HG03039 (cell line): ENCODE data around the gene KLF1.
"Not testable (repeated sequence)": the region's sequence is repeated elsewhere in the genome, so short reads cannot be mapped to it uniquely, and the experiment has no call there.

Experiments used
- ATAC-seq: cut with Tn5 transposase; IDR thresholded peaks from one replicate; pipeline ENCODE4 v1.9.1; 2021; ENCODE audit warnings: mild to moderate bottlenecking, moderate library complexity; ENCODE audit not compliant: unreplicated experiment

KLF1 gene

GRCh38 chr19:12886969-12887747, at the start of gene KLF1:
Gene KLF1 (minus strand): TSS chr19:12887201. CDS start chr19:12887140, 61 bp downstream.
- no peak for ATAC-seq

GRCh38 chr19:12936582-12936981, 49.6 kb upstream of the KLF1 start:
- ATAC-seq, result no peak

GRCh38 chr19:12935071-12935470, 48.1 kb upstream of the KLF1 start:
- ATAC-seq, result no peak

GRCh38 chr19:12933287-12934072, 46.5 kb upstream of the KLF1 start, which contains the start of gene FARSA:
Gene FARSA (minus strand): TSS chr19:12933711. CDS start chr19:12933696, 15 bp downstream.
- peak; percentile 42 for ATAC-seq

- ATAC-seq, result no peak
Observed at GRCh38 chr19:12932392-12933286, 45.6 kb upstream of the KLF1 start.

GRCh38 chr19:12930002-12930645, 43.1 kb upstream of the KLF1 start:
- no peak for ATAC-seq

GRCh38 chr19:12924621-12925310, 37.8 kb upstream of the KLF1 start:
- ATAC-seq, result no peak

GRCh38 chr19:12922959-12923358, 36.0 kb upstream of the KLF1 start:
- no peak for ATAC-seq

- ATAC-seq, result no peak
Observed at GRCh38 chr19:12921047-12921446, 34.0 kb upstream of the KLF1 start.

GRCh38 chr19:12918253-12918652, 31.3 kb upstream of the KLF1 start:
- ATAC-seq, result no peak

- not testable (repeated sequence) for ATAC-seq
Observed at GRCh38 chr19:12915860-12916259, 28.9 kb upstream of the KLF1 start.

- ATAC-seq, result no peak
Observed at GRCh38 chr19:12913851-12914690, 27.1 kb upstream of the KLF1 start.

- no peak for ATAC-seq
Observed at GRCh38 chr19:12913011-12913561, 26.1 kb upstream of the KLF1 start.

GRCh38 chr19:12912571-12912970, 25.6 kb upstream of the KLF1 start:
- no peak for ATAC-seq

GRCh38 chr19:12907166-12907565, 20.2 kb upstream of the KLF1 start:
- ATAC-seq, result no peak

GRCh38 chr19:12899891-12900518, 13.0 kb upstream of the KLF1 start:
- ATAC-seq, result peak; percentile 71

GRCh38 chr19:12896460-12896859, 9.5 kb upstream of the KLF1 start:
- no peak for ATAC-seq

- no peak for ATAC-seq
Observed at GRCh38 chr19:12893582-12893981, 6.6 kb upstream of the KLF1 start.
